Measurements from ENCODE around the gene LMOD3. TPM values are rescaled to one million over a fixed set of nuclear protein-coding genes. Genes with fewer than 3 reads are reported as not detected.
A peak's percentile ranks its signal among the peaks of the same experiment; 100 is the strongest.

LMOD3 gene
- not detected for polyA plus RNA-seq (2013, experiment 1 of 2)
- polyA plus RNA-seq (2013, experiment 2 of 2): not detected

DNA sequence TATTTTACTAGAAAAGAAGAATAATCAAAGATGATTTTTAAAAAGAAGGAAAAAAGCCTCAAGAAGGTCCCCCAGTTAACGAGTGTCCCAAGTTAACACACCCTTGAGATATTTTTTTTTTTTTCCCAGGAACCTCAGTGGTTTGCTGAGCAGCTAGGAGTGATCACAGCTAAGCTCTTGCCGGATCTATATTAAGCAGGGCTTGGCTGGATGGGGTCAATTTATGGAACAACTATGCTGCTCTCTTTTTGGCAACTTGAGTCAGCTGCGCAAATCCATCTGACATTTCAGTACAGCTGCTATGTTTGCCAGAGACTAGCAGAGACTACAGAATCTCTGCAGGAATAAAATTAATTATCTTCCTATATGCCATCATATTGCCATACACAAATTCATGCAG, at the start of gene LMOD3:
LMOD3 (minus strand) TSS at position 193 of the 400 bp plus-strand sequence. CDS start 209 bp downstream, outside the sequence.
- Histone ChIP-seq H2BK15ac (ENCODE audit: low read length) (no peak within 1 kb of the TSS), H3K36me3 (replicated peaks in 1 of 2; ENCODE audit: control insufficient read depth in 2 of 2, insufficient read depth in 2 of 2, low read length in 2 of 2) (no peaks in the 10 kb centered on the region), H3K14ac (ENCODE audit: low read length) (no peak within 1 kb of the TSS), H2BK12ac (ENCODE audit: low read length) (no peak within 1 kb of the TSS), H3K4ac (ENCODE audit: low read length) (no peak within 1 kb of the TSS), H3K9ac (ENCODE audit: low read depth, low read length, poor library complexity) (no peak within 1 kb of the TSS), H2BK5ac (ENCODE audit: low read length) (no peak within 1 kb of the TSS), H3K4me2 (ENCODE audit: insufficient read depth, low read length, poor library complexity, severe bottlenecking) (no peak within 1 kb of the TSS), H4K8ac (ENCODE audit: low read depth, low read length) (no peak within 1 kb of the TSS), H3K9me3 (replicated peaks in 1 of 2; ENCODE audit: control insufficient read depth in 2 of 2, insufficient read depth in 1 of 2, low read depth in 1 of 2, low read length in 2 of 2) (no peaks in the 10 kb centered on the region), H3K4me1 (ENCODE audit: control insufficient read depth in 2 of 2, insufficient read depth in 1 of 2, low read depth in 1 of 2, low read length in 2 of 2) (peaks cover 0 to 3% of the 10 kb centered on the region in 2 donors), H2AFZ (ENCODE audit: low read length) (peak within 1 kb of the TSS; percentile 68), H3K23ac (ENCODE audit: low read depth, low read length, poor library complexity) (no peak within 1 kb of the TSS), H2BK120ac (ENCODE audit: low read depth, low read length) (no peak within 1 kb of the TSS), H3K27ac (replicated peaks; ENCODE audit: low read length) (no peak within 1 kb of the TSS), H3K27me3 (ENCODE audit: control insufficient read depth in 3 of 3, insufficient read depth in 3 of 3, low read depth in 1 of 3, low read length in 3 of 3) (no peaks in the 10 kb centered on the region), H2AK5ac (ENCODE audit: low read depth, low read length) (no peak within 1 kb of the TSS), H3K79me1 (ENCODE audit: low read depth, low read length) (no peaks in the 10 kb centered on the region), H3K4me3 (ENCODE audit: low read length in 2 of 2) (no peak within 1 kb of the TSS), H4K91ac (ENCODE audit: low read depth, low read length, poor library complexity) (no peak within 1 kb of the TSS), H3K18ac (ENCODE audit: low read length) (no peak within 1 kb of the TSS)
- no CpG with 5 or more reads among the region's 3 CpGs for WGBS, 2 donors (ENCODE audit: extremely low coverage in 2 of 2, insufficient read length in 2 of 2, insufficient replicate concordance in 1 of 2)
- no peak for DNase-seq (ENCODE audit: low spot score)

DNA sequence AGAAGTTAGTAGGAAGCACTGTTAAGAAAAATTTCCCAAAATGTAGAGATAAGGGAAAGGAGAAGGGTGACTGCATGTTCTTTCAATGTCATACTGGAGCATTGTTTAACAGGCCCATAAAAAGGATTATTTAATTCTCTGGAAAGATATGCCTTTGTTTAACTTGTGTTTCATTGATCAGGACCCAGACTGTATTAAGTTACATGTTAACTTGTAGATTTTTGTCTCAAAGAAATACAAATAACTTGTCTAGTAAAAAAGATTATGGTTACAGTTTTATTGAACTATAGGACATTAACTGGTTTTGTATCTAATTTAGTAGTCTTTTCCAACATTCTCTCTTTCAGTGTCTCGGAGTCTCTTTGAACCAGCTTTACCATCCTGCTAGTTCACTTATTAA, 49.7 kb upstream of the LMOD3 start:
- H2AK5ac ChIP-seq (ENCODE audit: low read depth, low read length): no peak overlapping the region
- H3K18ac ChIP-seq (ENCODE audit: low read length): no peak overlapping the region
- no CpG with 5 or more reads among the region's 1 CpG for WGBS, 2 donors (ENCODE audit: extremely low coverage in 2 of 2, insufficient read length in 2 of 2, insufficient replicate concordance in 1 of 2)
- H3K36me3 ChIP-seq (replicated peaks in 1 of 2; ENCODE audit: control insufficient read depth in 2 of 2, insufficient read depth in 2 of 2, low read length in 2 of 2): peaks cover 0 to 16% of the 10 kb centered on the region in 2 donors
- H3K9me3 ChIP-seq (replicated peaks in 1 of 2; ENCODE audit: control insufficient read depth in 2 of 2, insufficient read depth in 1 of 2, low read depth in 1 of 2, low read length in 2 of 2): no peaks in the 10 kb centered on the region
- no peak overlapping the region for H3K23ac ChIP-seq (ENCODE audit: low read depth, low read length, poor library complexity)
- H3K4ac ChIP-seq (ENCODE audit: low read length): no peak overlapping the region
- no peak overlapping the region for H2BK12ac ChIP-seq (ENCODE audit: low read length)
- H3K79me1 ChIP-seq (ENCODE audit: low read depth, low read length): no peaks in the 10 kb centered on the region
- H4K91ac ChIP-seq (ENCODE audit: low read depth, low read length, poor library complexity): no peak overlapping the region
- H3K9ac ChIP-seq (ENCODE audit: low read depth, low read length, poor library complexity): no peak overlapping the region
- no peak overlapping the region for H2BK5ac ChIP-seq (ENCODE audit: low read length)
- H3K27me3 ChIP-seq (ENCODE audit: control insufficient read depth in 3 of 3, insufficient read depth in 3 of 3, low read depth in 1 of 3, low read length in 3 of 3): no peaks in the 10 kb centered on the region
- no peak overlapping the region for H2BK15ac ChIP-seq (ENCODE audit: low read length)
- DNase-seq (ENCODE audit: low spot score): no peak
- no peak overlapping the region for H3K14ac ChIP-seq (ENCODE audit: low read length)
- no peak overlapping the region for H3K4me3 ChIP-seq (ENCODE audit: low read length in 2 of 2)
- H2AFZ ChIP-seq (ENCODE audit: low read length): no peak overlapping the region
- H3K27ac ChIP-seq (replicated peaks; ENCODE audit: low read length): no peak overlapping the region
- no peak overlapping the region for H3K4me2 ChIP-seq (ENCODE audit: insufficient read depth, low read length, poor library complexity, severe bottlenecking)
- H4K8ac ChIP-seq (ENCODE audit: low read depth, low read length): no peak overlapping the region
- no peak overlapping the region for H2BK120ac ChIP-seq (ENCODE audit: low read depth, low read length)
- H3K4me1 ChIP-seq (ENCODE audit: control insufficient read depth in 2 of 2, insufficient read depth in 1 of 2, low read depth in 1 of 2, low read length in 2 of 2): no peaks in the 10 kb centered on the region

GRCh38 chr3:69166446-69166845, 44.1 kb upstream of the LMOD3 start:
- no peak overlapping the region for H2AK5ac ChIP-seq (ENCODE audit: low read depth, low read length)
- H3K14ac ChIP-seq (ENCODE audit: low read length): no peak overlapping the region
- H2BK15ac ChIP-seq (ENCODE audit: low read length): no peak overlapping the region
- no peak overlapping the region for H2BK120ac ChIP-seq (ENCODE audit: low read depth, low read length)
- no peak overlapping the region for H4K91ac ChIP-seq (ENCODE audit: low read depth, low read length, poor library complexity)
- H3K4me3 ChIP-seq (ENCODE audit: low read length in 2 of 2): no peak overlapping the region
- H2BK12ac ChIP-seq (ENCODE audit: low read length): no peak overlapping the region
- no CpG with 5 or more reads among the region's 1 CpG for WGBS, 2 donors (ENCODE audit: extremely low coverage in 2 of 2, insufficient read length in 2 of 2, insufficient replicate concordance in 1 of 2)
- no peak overlapping the region for H3K27ac ChIP-seq (replicated peaks; ENCODE audit: low read length)
- H3K36me3 ChIP-seq (replicated peaks in 1 of 2; ENCODE audit: control insufficient read depth in 2 of 2, insufficient read depth in 2 of 2, low read length in 2 of 2): peaks cover 0 to 7% of the 10 kb centered on the region in 2 donors
- no peak for DNase-seq (ENCODE audit: low spot score)
- no peak overlapping the region for H4K8ac ChIP-seq (ENCODE audit: low read depth, low read length)
- no peak overlapping the region for H2BK5ac ChIP-seq (ENCODE audit: low read length)
- no peak overlapping the region for H2AFZ ChIP-seq (ENCODE audit: low read length)
- H3K27me3 ChIP-seq (ENCODE audit: control insufficient read depth in 3 of 3, insufficient read depth in 3 of 3, low read depth in 1 of 3, low read length in 3 of 3): no peaks in the 10 kb centered on the region
- H3K23ac ChIP-seq (ENCODE audit: low read depth, low read length, poor library complexity): no peak overlapping the region
- H3K4me2 ChIP-seq (ENCODE audit: insufficient read depth, low read length, poor library complexity, severe bottlenecking): no peak overlapping the region
- no peaks in the 10 kb centered on the region for H3K4me1 ChIP-seq (ENCODE audit: control insufficient read depth in 2 of 2, insufficient read depth in 1 of 2, low read depth in 1 of 2, low read length in 2 of 2)
- no peak overlapping the region for H3K18ac ChIP-seq (ENCODE audit: low read length)
- H3K79me1 ChIP-seq (ENCODE audit: low read depth, low read length): no peaks in the 10 kb centered on the region
- H3K9ac ChIP-seq (ENCODE audit: low read depth, low read length, poor library complexity): peak overlapping the region; percentile 44
- no peak overlapping the region for H3K4ac ChIP-seq (ENCODE audit: low read length)
- H3K9me3 ChIP-seq (replicated peaks in 1 of 2; ENCODE audit: control insufficient read depth in 2 of 2, insufficient read depth in 1 of 2, low read depth in 1 of 2, low read length in 2 of 2): no peaks in the 10 kb centered on the region

DNA sequence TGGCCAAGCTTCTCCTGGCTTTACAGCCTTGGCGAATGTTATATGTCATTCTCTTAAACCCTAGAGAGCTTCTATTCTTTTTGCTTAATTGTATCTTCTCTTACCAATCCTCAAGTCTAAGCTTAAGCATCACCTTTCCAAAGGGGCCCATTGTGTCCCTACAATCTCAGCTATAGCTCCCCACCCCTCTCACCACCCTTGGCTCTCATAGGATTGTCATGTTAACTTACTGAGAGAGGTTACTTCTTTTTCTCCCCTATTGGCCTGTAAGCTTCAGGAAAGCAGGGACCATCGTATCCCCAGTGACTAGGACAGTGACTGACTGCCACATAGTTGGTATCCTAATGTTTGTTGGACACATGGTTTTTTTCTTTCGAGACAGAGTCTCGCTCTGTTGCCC, 43.3 kb upstream of the LMOD3 start:
- H2BK15ac ChIP-seq (ENCODE audit: low read length): no peak overlapping the region
- H3K9me3 ChIP-seq (replicated peaks in 1 of 2; ENCODE audit: control insufficient read depth in 2 of 2, insufficient read depth in 1 of 2, low read depth in 1 of 2, low read length in 2 of 2): no peaks in the 10 kb centered on the region
- no peak for DNase-seq (ENCODE audit: low spot score)
- no peak overlapping the region for H4K8ac ChIP-seq (ENCODE audit: low read depth, low read length)
- H3K79me1 ChIP-seq (ENCODE audit: low read depth, low read length): no peaks in the 10 kb centered on the region
- no peak overlapping the region for H2BK12ac ChIP-seq (ENCODE audit: low read length)
- H3K9ac ChIP-seq (ENCODE audit: low read depth, low read length, poor library complexity): no peak overlapping the region
- H2AFZ ChIP-seq (ENCODE audit: low read length): no peak overlapping the region
- no peak overlapping the region for H3K18ac ChIP-seq (ENCODE audit: low read length)
- no peak overlapping the region for H3K27ac ChIP-seq (replicated peaks; ENCODE audit: low read length)
- H2AK5ac ChIP-seq (ENCODE audit: low read depth, low read length): no peak overlapping the region
- peaks cover 0 to 1% of the 10 kb centered on the region in 2 donors for H3K36me3 ChIP-seq (replicated peaks in 1 of 2; ENCODE audit: control insufficient read depth in 2 of 2, insufficient read depth in 2 of 2, low read length in 2 of 2)
- H3K14ac ChIP-seq (ENCODE audit: low read length): no peak overlapping the region
- H4K91ac ChIP-seq (ENCODE audit: low read depth, low read length, poor library complexity): no peak overlapping the region
- no peak overlapping the region for H3K4me3 ChIP-seq (ENCODE audit: low read length in 2 of 2)
- no peak overlapping the region for H3K4ac ChIP-seq (ENCODE audit: low read length)
- H3K27me3 ChIP-seq (ENCODE audit: control insufficient read depth in 3 of 3, insufficient read depth in 3 of 3, low read depth in 1 of 3, low read length in 3 of 3): no peaks in the 10 kb centered on the region
- no peaks in the 10 kb centered on the region for H3K4me1 ChIP-seq (ENCODE audit: control insufficient read depth in 2 of 2, insufficient read depth in 1 of 2, low read depth in 1 of 2, low read length in 2 of 2)
- WGBS, 2 donors (ENCODE audit: extremely low coverage in 2 of 2, insufficient read length in 2 of 2, insufficient replicate concordance in 1 of 2): no CpG with 5 or more reads among the region's 4 CpGs
- H2BK5ac ChIP-seq (ENCODE audit: low read length): no peak overlapping the region
- no peak overlapping the region for H2BK120ac ChIP-seq (ENCODE audit: low read depth, low read length)
- H3K23ac ChIP-seq (ENCODE audit: low read depth, low read length, poor library complexity): no peak overlapping the region
- no peak overlapping the region for H3K4me2 ChIP-seq (ENCODE audit: insufficient read depth, low read length, poor library complexity, severe bottlenecking)
